Measurements from ENCODE around the gene STAB2.

- TF ChIP-seq CTCF (IDR thresholded peaks at IDR 0.05; ENCODE audit: low read depth, low read length, missing input control), result peak; percentile 54
- TF ChIP-seq RXRA (IDR thresholded peaks at IDR 0.05), result no peak
- no peak for TF ChIP-seq YY1 (IDR thresholded peaks at IDR 0.05)
- no peak for TF ChIP-seq JUND (IDR thresholded peaks at IDR 0.05)
- TF ChIP-seq HNF4G (IDR thresholded peaks at IDR 0.05), result no peak
- no peak for TF ChIP-seq GABPA (IDR thresholded peaks at IDR 0.05 in 1 of 2, conservative IDR thresholded peaks at IDR 0.05 in 1 of 2)
- TF ChIP-seq TAF1 (conservative IDR thresholded peaks at IDR 0.05), result no peak
- no peak for TF ChIP-seq ATF3 (IDR thresholded peaks at IDR 0.05)
Observed at GRCh38 chr12:103771466-103771865, 184.4 kb downstream of the STAB2 start.

All from liver (tissue), 3 donors.